Neural progenitor cell (in vitro differentiated cells): ENCODE results near the gene COL20A1. TPM values are rescaled to one million over a fixed set of nuclear protein-coding genes. Genes with fewer than 3 reads are reported as not detected.

Experiments
- DNase-seq: peaks from one replicate; pipeline ENCODE4 v3.0.0-alpha.2; 2016; ENCODE audit warnings: low spot score
- H2AFZ ChIP-seq: fragments of 200-600 bp; sonication (generic); replicated peaks from 2 replicates; pipeline ENCODE4 v1.6.1; 2016; ENCODE audit warnings: antibody characterized with exemption
- H3F3A ChIP-seq: fragments of 200-600 bp; sonication (generic); 2 replicates; pipeline ENCODE4 v1.6.1; 2016; ENCODE audit warnings: antibody characterized with exemption, low read depth
- H3K27ac ChIP-seq: fragments of 200-600 bp; sonication (generic); 2 replicates; pipeline ENCODE4 v1.5.1; 2016; ENCODE audit warnings: mild to moderate bottlenecking
- H3K27me3 ChIP-seq: fragments of 200-600 bp; sonication (generic); 2 replicates; pipeline ENCODE4 v1.6.1; 2016; ENCODE audit warnings: mild to moderate bottlenecking, moderate library complexity
- H3K36me3 ChIP-seq: fragments of 200-600 bp; sonication (generic); 2 replicates; pipeline ENCODE4 v1.5.1; 2016
- H3K4me1 ChIP-seq: fragments of 200-600 bp; sonication (generic); 2 replicates; pipeline ENCODE4 v1.6.1; 2016; ENCODE audit warnings: mixed run types
- H3K4me2 ChIP-seq: fragments of 200-600 bp; sonication (generic); 2 replicates; pipeline ENCODE4 v1.6.1; 2016
- H3K4me3 ChIP-seq: fragments of 200-600 bp; sonication (generic); 2 replicates; pipeline ENCODE4 v1.5.1; 2016
- H3K79me2 ChIP-seq: fragments of 200-600 bp; sonication (generic); 2 replicates; pipeline ENCODE4 v1.6.1; 2016; ENCODE audit warnings: low read depth
- H3K9ac ChIP-seq: fragments of 200-600 bp; sonication (generic); 2 replicates; pipeline ENCODE4 v1.6.1; 2016
- H3K9me3 ChIP-seq: fragments of 200-600 bp; sonication (generic); 2 replicates; pipeline ENCODE4 v1.5.1; 2016; ENCODE audit warnings: low read depth
- H4K20me1 ChIP-seq: fragments of 200-600 bp; sonication (generic); 2 replicates; pipeline ENCODE4 v1.6.1; 2016; ENCODE audit warnings: low read depth
- H3K27ac Mint-ChIP-seq: 3 replicates; pipeline ENCODE4 v1.8.0; 2021; ENCODE audit warnings: mixed read lengths
- H3K27me3 Mint-ChIP-seq: 2 replicates; pipeline ENCODE4 v1.8.0; 2022; ENCODE audit warnings: low read depth, mild to moderate bottlenecking, inconsistent platforms, moderate library complexity, mixed read lengths; ENCODE audit not compliant: insufficient read depth
- H3K36me3 Mint-ChIP-seq: 3 replicates; pipeline ENCODE4 v1.8.0; 2021; ENCODE audit warnings: mixed read lengths
- H3K4me1 Mint-ChIP-seq: 3 replicates; pipeline ENCODE4 v1.8.0; 2021; ENCODE audit warnings: mixed read lengths
- H3K4me3 Mint-ChIP-seq: 3 replicates; pipeline ENCODE4 v1.8.0; 2021; ENCODE audit warnings: mild to moderate bottlenecking, moderate library complexity, mixed read lengths
- H3K9me3 Mint-ChIP-seq: 3 replicates; pipeline ENCODE4 v1.8.0; 2020; ENCODE audit warnings: mixed read lengths
- EZH2 ChIP-seq: fragments of 200-600 bp; sonication (generic); IDR thresholded peaks from 2 replicates; pipeline ENCODE4 v1.6.1; 2017; ENCODE audit warnings: antibody characterized with exemption, mild to moderate bottlenecking, moderate library complexity
- EZH2phosphoT487 ChIP-seq: fragments of 200-600 bp; sonication (generic); IDR thresholded peaks from 2 replicates; pipeline ENCODE4 v1.6.1; 2017; ENCODE audit warnings: antibody characterized with exemption
- total RNA-seq: library from RNA; depleted of rRNA; stranded (reverse); fragments of >200 nt; gene quantifications from 2 replicates; pipeline ENCODE4 v1.2.3, GENCODE V29; 2015; ENCODE audit warnings: low replicate concordance
- TF ChIP-seq, protein P1 (sequence below): fragments of 200-600 bp; sonication (generic); IDR thresholded peaks from 2 replicates; pipeline ENCODE4 v1.5.1; 2017; ENCODE audit warnings: antibody characterized with exemption, mild to moderate bottlenecking

Gene COL20A1
- total RNA-seq, 1 donor from 2014 or later, result 0.37 TPM

DNA sequence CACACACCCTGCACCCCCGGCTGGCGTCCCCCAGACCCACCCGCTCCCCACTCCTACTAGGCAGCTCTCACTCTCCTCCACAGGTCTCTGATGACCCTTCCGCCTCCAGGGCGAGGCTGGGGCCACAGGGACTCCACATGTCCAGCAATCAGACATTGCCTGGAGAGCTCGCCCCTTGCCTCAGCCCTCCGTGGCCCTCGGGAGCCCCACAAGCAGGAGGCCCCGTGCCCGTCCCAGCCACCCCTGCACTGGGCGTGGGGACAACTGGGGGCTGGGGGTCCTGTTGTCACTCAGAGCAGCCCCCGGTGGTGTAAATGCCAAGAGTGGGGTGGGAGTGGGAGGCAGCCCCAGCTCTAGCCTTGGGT lies 1.5 kb downstream of the COL20A1 start:
- Histone ChIP-seq H3K36me3 (no peaks in the 10 kb centered on the region), H3K79me2 (no peaks in the 10 kb centered on the region), H3F3A (peaks cover 4% of the 10 kb centered on the region), H3K27ac (no peak overlapping the region), H3K4me3 (no peak overlapping the region), H3K4me1 (peaks cover 23% of the 10 kb centered on the region), H3K9ac (no peak overlapping the region), H2AFZ (no peak overlapping the region), H3K9me3 (no peaks in the 10 kb centered on the region), H3K27me3 (peaks cover 15% of the 10 kb centered on the region), H4K20me1 (peaks cover 6% of the 10 kb centered on the region), H3K4me2 (no peak overlapping the region)
- H3K4me3 Mint-ChIP-seq, result no peak overlapping the region
- H3K27me3 Mint-ChIP-seq, result peaks cover 8% of the 10 kb centered on the region
- no peak for TF ChIP-seq EZH2phosphoT487
- TF ChIP-seq, protein P1, sequence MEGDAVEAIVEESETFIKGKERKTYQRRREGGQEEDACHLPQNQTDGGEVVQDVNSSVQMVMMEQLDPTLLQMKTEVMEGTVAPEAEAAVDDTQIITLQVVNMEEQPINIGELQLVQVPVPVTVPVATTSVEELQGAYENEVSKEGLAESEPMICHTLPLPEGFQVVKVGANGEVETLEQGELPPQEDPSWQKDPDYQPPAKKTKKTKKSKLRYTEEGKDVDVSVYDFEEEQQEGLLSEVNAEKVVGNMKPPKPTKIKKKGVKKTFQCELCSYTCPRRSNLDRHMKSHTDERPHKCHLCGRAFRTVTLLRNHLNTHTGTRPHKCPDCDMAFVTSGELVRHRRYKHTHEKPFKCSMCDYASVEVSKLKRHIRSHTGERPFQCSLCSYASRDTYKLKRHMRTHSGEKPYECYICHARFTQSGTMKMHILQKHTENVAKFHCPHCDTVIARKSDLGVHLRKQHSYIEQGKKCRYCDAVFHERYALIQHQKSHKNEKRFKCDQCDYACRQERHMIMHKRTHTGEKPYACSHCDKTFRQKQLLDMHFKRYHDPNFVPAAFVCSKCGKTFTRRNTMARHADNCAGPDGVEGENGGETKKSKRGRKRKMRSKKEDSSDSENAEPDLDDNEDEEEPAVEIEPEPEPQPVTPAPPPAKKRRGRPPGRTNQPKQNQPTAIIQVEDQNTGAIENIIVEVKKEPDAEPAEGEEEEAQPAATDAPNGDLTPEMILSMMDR, result no peak
- TF ChIP-seq EZH2, result no peak
- H3K27ac Mint-ChIP-seq, result no peak overlapping the region
- H3K36me3 Mint-ChIP-seq, result no peaks in the 10 kb centered on the region
- DNase-seq, result no peak
- H3K4me1 Mint-ChIP-seq, result peaks cover 13% of the 10 kb centered on the region
- H3K9me3 Mint-ChIP-seq, result no peaks in the 10 kb centered on the region

DNA sequence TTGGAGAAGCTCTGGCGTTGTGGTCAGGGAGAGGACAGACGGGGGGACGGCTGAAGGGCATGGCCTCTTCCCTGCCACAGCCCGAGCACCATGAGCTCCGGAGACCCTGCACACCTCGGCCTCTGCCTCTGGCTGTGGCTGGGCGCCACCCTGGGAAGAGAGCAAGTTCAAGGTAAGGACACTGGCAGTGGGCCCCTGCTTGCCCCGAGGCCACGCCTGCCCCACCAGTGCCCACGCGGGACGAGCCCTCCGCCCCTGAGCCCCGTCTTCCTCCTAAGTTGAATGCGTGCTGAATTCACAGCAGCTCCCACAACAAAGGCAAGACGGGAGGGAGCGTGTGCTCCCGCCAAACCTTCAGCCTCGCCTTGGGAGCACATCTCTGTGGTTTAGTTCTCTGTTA lies 2.0 kb downstream of the COL20A1 start:
- peaks cover 4% of the 10 kb centered on the region for H3F3A ChIP-seq
- no peaks in the 10 kb centered on the region for H3K9me3 Mint-ChIP-seq
- H3K9me3 ChIP-seq, result no peaks in the 10 kb centered on the region
- H3K36me3 ChIP-seq, result no peaks in the 10 kb centered on the region
- peaks cover 20% of the 10 kb centered on the region for H3K27me3 ChIP-seq
- no peak overlapping the region for H3K4me2 ChIP-seq
- peaks cover 8% of the 10 kb centered on the region for H3K27me3 Mint-ChIP-seq
- peak overlapping the region; percentile 90 for H3K27ac Mint-ChIP-seq
- H3K36me3 Mint-ChIP-seq, result no peaks in the 10 kb centered on the region
- no peak overlapping the region for H3K9ac ChIP-seq
- no peak overlapping the region for H2AFZ ChIP-seq
- H3K4me3 Mint-ChIP-seq, result no peak overlapping the region
- H3K4me1 ChIP-seq, result peaks cover 23% of the 10 kb centered on the region
- H3K4me3 ChIP-seq, result no peak overlapping the region
- no peak for TF ChIP-seq EZH2phosphoT487
- TF ChIP-seq, protein P1, result no peak
- no peak for TF ChIP-seq EZH2
- H3K4me1 Mint-ChIP-seq, result peaks cover 13% of the 10 kb centered on the region
- no peak overlapping the region for H3K27ac ChIP-seq
- H4K20me1 ChIP-seq, result peaks cover 6% of the 10 kb centered on the region
- H3K79me2 ChIP-seq, result no peaks in the 10 kb centered on the region
- no peak for DNase-seq

GRCh38 chr20:63295422-63295821 lies 2.4 kb downstream of the COL20A1 start:
- H3K9me3 ChIP-seq, result no peaks in the 10 kb centered on the region
- no peak for DNase-seq
- no peaks in the 10 kb centered on the region for H3K36me3 ChIP-seq
- TF ChIP-seq, protein P1, result no peak
- no peak for TF ChIP-seq EZH2
- TF ChIP-seq EZH2phosphoT487, result no peak
- Mint-ChIP-seq H3K27ac (peak overlapping the region; percentile 85), H3K9me3 (no peaks in the 10 kb centered on the region), H3K36me3 (no peaks in the 10 kb centered on the region), H3K4me1 (peaks cover 13% of the 10 kb centered on the region), H3K27me3 (peaks cover 8% of the 10 kb centered on the region), H3K4me3 (no peak overlapping the region)
- no peak overlapping the region for H2AFZ ChIP-seq
- peaks cover 24% of the 10 kb centered on the region for H3K27me3 ChIP-seq
- peak overlapping the region; percentile 47 for H3K4me2 ChIP-seq
- H3K79me2 ChIP-seq, result no peaks in the 10 kb centered on the region
- no peak overlapping the region for H3K27ac ChIP-seq
- peaks cover 4% of the 10 kb centered on the region for H3F3A ChIP-seq
- H3K4me3 ChIP-seq, result no peak overlapping the region
- H4K20me1 ChIP-seq, result peaks cover 6% of the 10 kb centered on the region
- H3K4me1 ChIP-seq, result peaks cover 23% of the 10 kb centered on the region
- no peak overlapping the region for H3K9ac ChIP-seq
